HG03103 (cell line): ENCODE data around the gene NFKB1.
"Not testable (repeated sequence)": the region's sequence is repeated elsewhere in the genome, so short reads cannot be mapped to it uniquely, and the experiment has no call there.

ENCODE experiments used
- ATAC-seq: cut with Tn5 transposase; IDR thresholded peaks from one replicate; pipeline ENCODE4 v1.9.1; 2021; ENCODE audit warnings: low read depth; ENCODE audit not compliant: unreplicated experiment

Gene NFKB1

DNA sequence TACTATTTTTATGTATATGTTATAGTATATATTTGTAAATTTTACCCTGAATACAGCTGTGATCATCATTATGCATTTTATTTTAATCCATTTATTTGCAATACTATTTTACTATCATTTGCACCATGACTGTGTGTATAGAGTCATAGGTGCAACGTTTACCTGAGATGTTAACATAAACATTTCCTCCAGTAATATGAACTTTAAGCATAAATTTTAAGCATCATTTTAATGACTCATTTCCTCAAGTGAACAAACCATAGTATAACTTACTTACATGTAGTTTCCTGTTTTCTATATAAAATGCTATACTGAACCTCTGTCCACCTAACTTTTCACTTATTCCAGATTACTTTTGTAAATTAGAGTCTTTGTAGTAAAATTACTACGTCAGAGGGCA lies 92.8 kb downstream of the NFKB1 start:
- no peak for ATAC-seq

DNA sequence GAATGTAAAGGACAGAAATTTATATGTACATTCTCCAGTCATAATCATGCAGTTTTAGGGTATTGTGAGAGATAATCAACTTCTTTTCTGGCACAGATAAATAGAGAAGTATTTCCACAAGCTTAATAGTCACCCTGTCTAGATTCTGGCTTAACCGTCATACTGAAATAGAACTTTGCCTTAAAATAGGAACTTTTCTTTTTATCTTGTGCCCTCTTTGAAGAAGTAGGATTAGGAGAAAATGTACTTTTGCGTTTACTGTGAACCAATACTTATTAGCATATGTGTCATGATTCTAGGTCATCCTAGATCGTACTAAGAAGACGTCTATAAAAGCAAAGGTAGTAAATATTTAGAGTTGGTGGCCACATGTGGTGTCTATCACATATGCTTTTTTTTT lies 95.4 kb downstream of the NFKB1 start:
- no peak for ATAC-seq

DNA sequence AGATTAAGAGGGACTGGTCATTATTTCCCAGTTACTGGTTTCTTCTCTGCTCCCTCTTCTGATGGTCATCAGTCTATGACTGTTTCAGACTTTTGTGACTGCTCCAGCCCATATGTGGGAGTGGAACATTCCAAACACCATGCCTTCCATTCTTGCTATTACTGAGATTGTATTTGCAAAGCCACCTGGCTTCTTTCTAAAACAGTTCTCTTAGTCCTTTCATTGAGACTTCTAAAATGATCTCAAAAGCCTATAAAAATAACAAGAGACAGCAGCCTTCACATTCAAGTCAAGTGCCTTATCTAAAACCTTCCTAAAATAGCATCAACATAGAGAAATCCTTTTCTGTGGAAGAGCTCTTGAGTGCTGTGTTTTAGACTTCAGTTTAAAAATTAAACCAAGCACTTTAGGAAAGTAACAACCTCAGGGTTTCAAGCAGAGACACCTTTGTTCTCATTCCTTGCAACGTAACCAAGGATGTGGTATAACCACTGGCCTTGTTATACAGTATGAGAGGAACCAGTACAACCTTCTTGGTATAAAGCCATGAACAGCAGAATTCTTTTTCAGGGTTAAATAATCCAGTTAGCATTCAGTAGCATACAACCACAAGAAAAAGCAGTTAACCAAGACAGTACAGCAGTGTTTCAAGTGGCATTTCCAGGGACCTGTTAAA lies 97.1 kb downstream of the NFKB1 start:
- peak; percentile 35 for ATAC-seq

DNA sequence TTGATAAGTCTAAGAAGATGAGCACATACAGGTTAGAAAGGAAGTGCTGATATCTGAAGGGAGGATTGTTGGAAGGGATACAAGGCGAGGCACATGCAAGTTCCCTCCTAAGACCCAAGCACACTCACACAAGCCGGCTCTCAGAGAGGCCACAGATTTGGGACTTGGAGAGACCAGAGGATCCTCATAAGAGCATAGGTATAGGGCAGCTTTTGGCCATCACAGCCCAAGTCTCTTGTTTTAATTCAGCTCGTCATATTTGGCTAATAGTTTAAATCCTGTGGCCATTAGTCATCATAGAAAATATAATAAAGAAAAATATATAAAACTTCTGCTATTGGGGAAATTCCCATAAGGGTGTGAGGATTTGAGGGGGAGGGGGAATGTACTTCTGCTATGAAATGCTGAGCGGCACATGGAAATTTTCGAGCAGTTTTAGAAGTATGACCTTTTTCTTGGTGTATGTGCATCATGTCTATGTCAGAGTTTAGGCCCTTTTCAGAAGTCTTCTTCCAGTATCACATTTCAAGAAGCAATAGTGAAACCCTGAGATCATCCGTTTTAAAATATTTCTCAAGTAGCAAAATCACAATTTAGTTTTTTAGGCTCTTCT lies 97.7 kb downstream of the NFKB1 start:
- ATAC-seq, result peak; percentile 52

DNA sequence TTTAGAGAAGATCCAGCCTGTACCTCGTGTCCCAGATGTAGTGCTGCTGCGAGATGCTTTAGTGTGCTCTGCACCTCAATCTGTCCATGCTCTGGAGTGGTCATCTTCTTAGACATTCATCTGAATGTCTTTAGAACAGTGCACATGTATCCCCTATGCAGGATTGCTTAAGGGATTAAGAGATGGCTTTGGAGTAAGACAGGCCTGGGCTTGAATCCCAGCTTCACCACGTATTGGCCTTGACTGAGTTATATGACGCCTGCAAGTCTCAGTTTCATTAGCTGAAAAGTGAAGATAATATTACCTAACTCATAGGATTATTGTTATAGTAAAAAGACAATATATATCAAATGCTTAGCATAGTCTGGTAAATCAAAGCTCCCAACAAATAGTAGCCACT lies 98.3 kb downstream of the NFKB1 start:
- peak; percentile 15 for ATAC-seq

DNA sequence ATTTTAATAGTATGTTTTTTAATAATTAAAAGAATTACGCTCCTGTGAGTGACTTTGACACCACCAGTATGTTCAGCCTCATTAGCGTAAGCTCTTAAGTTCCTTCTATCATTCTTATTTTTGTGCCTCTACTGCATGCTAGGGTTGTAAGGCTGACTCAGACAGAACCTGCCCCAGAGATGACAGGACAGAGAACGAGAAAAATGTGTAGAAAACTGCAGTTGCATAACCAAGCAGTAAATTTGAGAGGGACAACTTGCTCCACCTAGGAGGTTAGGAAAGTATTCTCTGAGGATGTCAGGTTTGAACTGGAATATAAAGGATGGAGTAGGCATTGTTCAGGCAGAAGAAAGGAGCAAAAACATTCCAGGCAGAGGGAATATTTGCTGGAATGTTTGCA lies 98.7 kb downstream of the NFKB1 start:
- no peak for ATAC-seq

DNA sequence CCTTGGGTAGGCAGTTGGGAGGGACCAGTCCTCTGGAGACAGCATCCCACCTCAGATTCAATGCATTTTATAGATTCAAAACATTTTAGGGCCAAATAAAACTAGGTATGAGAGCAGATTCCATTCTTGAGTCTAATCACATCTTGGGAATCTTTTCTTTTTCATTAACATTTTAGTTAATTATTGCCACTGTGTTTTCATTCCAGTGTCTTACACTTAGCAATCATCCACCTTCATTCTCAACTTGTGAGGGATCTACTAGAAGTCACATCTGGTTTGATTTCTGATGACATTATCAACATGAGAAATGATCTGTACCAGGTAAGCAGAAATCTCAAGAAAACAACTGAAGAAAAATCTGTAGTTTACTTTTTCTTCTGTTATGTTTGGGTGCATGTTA lies 99.5 kb downstream of the NFKB1 start:
- ATAC-seq, result no peak

DNA sequence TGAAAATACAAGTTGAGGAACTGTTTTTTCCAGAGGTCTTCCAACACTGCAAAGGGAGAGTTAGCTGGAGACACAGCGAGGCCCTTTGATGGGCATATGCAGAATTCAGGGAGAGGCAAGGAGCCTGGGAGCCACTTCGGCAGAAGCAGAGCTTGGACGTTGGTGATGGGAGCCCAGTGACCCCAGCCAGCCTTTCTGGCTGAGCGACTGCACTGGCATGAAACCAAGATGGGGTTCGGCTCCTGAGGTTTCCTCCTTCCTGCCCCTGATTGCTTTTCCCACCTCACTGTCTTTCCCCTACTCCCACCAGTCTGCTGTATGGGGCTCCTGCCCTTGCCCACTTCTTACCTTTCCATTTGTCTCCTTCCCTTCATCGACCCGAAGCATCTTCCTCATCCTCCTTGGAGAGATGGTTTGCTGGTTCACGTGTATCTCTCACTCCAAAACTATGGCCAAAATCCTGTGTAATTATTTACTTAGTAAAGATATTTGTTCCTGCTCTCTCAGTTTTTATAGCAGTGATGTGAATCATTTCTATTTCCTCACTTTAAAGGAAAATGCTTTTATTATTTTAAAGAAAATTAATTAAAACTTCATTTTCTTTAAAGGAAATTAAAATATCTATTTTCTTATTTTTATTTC lies 100.5 kb downstream of the NFKB1 start:
- no peak for ATAC-seq

DNA sequence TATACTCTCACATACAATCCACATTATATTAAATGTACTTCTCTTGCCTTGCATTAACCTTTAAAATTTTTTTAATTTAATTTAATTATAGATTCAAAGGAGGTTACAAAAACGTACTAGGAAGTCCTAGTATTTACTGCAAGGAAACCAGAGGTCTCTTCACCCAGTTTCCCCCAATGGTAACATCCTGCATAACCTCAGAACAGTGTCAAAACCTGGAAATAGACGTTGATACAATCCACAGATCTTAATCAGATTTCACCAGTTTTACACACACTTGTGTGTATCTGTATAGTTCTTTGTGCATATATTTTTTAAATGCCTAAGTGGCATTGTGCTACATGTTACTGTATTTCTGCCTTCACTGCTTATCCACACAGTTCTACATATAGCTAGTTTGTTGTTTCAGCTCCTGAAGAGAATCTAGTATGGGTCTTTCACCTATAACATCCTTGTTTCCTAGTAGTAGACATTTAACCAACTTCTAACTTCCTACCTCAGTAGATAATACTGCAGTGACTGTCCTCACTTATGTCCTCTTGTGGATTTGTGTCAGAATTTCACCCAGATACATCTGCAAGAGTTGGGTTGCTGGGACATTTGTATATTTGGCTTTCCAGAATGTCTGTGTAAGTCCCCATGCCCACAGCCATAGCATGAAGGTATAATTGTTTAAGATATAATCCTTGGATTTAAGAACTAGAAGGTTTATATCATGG lies 103.2 kb downstream of the NFKB1 start:
- ATAC-seq, result no peak

DNA sequence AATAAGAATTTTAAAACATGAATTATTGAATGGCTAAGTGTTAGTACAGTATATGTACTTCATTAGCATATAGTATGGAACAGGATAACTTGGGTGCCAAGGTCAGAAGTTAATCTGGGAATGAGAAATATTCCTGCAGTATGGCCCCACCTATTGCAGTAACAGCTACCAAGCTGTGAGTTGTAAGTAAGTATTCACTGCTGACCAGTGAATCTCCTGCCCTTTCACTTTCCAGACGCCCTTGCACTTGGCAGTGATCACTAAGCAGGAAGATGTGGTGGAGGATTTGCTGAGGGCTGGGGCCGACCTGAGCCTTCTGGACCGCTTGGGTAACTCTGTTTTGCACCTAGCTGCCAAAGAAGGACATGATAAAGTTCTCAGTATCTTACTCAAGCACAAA lies 105.1 kb downstream of the NFKB1 start:
- ATAC-seq, result no peak

DNA sequence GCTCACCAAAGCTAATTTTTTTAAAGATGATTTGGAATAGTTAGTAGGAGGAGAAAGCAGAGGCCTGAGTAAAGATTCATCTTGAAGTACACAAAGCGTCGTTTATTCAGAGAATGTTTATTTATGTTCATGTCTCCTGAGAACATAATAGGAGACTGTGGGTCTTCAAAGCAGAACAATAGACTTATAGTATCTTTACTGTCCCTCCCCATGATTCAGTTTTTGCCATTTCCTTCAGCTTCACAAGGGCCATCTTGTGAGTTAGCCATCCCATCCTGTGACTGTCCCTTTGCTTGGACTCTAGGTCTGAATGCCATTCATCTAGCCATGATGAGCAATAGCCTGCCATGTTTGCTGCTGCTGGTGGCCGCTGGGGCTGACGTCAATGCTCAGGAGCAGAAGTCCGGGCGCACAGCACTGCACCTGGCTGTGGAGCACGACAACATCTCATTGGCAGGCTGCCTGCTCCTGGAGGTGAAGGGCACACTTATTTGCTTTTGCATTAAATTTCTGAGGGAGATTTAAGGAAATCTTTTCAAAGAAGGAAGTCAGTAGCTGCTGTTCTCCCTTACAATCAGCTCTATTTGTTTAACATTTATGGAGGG lies 105.8 kb downstream of the NFKB1 start:
- no peak for ATAC-seq

DNA sequence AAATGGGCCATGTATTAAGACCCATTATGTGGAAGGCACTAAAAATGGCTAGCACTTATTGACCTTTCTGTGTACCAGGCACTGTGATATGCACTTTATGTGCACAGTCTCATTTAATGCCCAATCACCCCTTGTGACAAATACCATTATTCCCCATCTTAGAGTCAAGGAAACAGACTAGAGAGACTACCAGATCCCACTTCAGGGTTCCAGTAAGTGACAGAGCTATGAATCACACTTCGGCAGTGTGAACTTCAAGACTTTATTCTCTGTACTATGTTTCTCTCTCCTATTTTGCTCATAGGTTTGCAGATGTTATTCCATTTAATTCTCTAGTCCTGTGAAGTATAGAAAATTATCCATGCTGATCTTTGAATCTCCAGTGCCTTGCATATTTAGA lies 107.0 kb downstream of the NFKB1 start:
- no peak for ATAC-seq

DNA sequence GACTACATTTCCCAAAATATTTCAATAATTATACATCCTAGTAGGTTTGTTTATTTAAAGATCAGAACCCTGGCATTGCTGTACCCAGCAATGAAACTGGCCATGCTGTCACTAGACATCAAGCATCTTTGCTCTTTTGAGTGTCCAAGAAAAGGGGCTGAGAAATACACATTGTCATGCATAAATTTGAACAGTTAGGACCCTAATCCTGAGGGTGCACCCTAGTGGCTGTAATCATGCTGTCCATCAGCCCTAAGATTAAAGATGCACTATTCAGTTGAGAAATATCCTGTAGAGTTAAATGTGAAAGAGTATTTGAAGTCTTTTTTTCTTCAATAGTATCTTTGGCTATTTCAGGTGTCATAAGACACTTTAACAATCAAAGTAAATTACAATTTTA lies 108.8 kb downstream of the NFKB1 start:
- no peak for ATAC-seq

DNA sequence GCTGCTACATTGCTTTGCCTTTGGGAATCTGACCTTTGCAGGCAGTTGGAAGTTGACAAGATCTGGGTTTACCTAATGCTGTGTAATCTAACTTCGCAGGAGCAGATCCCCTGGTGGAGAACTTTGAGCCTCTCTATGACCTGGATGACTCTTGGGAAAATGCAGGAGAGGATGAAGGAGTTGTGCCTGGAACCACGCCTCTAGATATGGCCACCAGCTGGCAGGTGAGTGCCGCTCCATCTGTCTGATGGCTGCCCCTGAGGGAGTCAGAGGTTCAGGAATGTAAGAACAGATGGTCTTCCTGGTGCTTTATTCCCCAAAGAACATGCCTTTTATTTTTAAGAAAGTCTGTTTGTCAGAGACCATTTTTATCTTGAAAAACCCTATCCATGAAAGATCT lies 109.3 kb downstream of the NFKB1 start:
- ATAC-seq, result no peak

DNA sequence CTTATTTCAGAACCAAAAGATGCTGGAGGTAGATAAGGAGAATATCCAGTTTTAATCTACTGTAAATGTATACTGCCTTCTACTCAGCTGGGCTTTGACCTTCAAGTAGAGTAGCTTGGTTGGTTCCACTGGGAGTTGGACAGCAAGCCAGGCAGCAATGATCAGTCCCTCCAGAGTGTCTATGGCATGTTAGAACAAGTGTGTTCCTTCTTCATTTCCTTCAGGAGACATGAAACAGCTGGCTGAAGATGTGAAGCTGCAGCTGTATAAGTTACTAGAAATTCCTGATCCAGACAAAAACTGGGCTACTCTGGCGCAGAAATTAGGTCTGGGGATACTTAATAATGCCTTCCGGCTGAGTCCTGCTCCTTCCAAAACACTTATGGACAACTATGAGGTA lies 111.1 kb downstream of the NFKB1 start:
- ATAC-seq, result no peak

DNA sequence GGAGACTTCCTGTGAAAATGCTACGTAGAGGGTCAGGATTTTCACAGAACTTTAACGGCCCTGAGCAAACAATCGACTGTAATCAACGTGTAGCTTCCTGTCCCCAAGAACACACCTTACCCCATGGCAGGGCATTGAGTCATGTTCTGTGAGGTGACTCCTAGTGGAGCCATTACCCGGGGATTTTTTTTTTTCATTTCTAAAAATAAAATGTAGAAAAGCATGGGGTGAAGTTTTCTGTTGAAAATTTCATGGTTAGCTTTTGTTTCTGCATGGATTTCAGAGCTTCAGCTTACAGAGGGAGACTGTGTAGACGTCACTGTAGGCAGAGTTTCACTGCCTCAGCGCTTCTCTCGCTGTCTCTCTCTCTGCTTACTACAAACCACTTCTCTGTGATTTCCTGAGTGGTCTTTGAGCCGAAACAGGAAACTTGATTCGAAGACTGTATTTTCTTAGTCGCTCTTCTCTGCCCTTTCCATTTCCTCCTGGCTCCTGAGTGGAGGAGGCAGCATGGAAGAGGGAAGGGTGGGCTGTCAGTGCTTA lies 111.7 kb downstream of the NFKB1 start:
- peak; percentile 52 for ATAC-seq

DNA sequence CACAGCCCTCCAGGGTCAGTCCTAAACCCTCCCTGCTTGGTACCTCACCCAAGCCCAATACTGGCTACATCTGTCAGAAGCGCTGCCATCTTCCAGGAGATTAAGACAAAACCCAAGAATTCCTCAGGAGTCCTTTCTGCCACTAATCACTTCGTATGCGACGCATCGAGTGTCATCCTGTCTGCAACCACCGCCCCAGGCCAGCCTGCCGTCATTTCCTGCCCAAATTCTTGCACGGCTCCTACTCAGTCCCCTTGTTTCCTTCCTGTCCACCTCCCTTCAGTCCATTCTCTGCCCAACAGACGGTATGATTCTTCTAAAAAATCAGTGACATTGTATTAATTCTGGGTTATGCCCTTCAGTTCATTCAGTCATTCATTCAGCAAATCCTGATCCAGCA lies 113.6 kb downstream of the NFKB1 start:
- no peak for ATAC-seq

DNA sequence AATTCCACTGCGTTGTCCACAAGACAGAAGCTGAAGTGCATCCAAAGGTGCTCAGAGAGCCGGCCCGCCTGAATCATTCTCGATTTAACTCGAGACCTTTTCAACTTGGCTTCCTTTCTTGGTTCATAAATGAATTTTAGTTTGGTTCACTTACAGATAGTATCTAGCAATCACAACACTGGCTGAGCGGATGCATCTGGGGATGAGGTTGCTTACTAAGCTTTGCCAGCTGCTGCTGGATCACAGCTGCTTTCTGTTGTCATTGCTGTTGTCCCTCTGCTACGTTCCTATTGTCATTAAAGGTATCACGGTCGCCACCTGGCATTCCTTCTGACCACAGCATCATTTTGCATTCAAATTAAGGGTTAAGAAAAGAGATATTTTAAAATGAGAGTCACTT lies 115.5 kb downstream of the NFKB1 start:
- ATAC-seq, result no peak

DNA sequence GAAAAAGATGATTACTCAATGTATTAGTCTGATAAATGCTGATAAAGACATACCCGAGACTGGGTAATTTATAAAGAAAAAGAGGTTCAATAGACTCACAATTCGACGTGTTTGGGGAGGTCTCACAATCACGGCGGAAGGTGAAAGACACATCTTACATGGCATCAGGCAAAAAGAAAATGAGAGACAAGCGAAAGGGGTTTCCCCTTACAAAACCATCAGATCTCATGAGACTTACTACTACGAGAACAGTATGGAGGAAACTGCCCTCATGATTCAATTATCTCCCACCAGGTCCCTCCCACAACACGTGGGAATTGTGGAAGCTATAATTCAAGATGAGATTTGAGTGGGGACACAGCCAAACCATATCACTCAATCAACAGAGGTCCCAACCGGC lies 117.9 kb downstream of the NFKB1 start:
- ATAC-seq, result not testable (repeated sequence)

DNA sequence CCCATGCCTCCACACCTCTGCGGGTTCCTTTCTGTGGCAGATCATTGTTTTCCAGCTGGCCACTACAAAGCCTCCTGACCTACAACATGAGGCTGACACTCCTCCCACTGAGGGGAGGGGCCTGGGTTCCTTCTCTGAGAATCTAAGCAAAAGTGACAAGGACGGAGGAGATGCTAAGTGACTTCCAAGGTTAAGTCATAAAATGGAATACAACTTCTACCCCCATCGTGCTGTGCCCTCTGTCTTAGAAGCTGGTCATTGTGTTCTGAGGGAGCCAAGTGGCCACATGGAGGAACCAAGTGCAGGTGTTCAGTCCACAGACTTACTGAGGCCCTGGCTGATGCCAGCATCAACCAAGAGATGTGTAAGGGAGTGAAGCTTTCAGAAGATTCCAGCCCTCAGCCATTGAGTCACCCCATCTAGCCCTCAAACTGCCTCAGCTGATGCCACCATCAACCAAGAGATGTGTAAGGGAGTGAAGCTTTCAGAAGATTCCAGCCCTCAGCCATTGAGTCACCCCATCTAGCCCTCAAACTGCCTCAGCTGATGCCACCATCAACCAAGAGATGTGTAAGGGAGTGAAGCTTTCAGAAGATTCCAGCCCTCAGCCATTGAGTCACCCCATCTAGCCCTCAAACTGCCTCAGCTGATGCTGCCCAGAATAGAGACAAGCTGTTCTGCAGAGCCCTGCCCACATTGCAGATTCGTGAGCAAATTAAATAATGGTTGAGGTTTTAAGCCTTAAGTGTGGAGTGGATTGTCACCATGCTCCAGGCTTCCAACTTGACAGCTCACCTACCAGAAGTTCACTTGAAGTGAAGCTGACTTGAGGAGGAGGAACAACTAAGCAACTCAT lies 118.8 kb downstream of the NFKB1 start:
- ATAC-seq, result peak; percentile 9
